ENCODE results near the gene PCSK7. TPM values are rescaled to one million over a fixed set of nuclear protein-coding genes. Genes with fewer than 3 reads are reported as not detected.
"Not testable (repeated sequence)": the region's sequence is repeated elsewhere in the genome, so short reads cannot be mapped to it uniquely, and the experiment has no call there.

The PCSK7 gene
- total and polyA plus RNA-seq, 10 of the 15 experiments (the other 5 are each of a cell fraction or from before 2014, with no cell fraction given) = 5.5 to 81.5 (median 51.6) TPM

GRCh38 chr11:117210620-117211019 is 21.3 kb downstream of the PCSK7 start:
- in situ Hi-C loops (cut with MboI) = no loop called here
- 97% methylated on average over 3 of the region's 3 CpGs for WGBS (ENCODE audit: insufficient coverage, insufficient replicate concordance, low lambda C conversion rate, missing lambda C conversion rate)
- intact Hi-C loops (cut with micrococcal nuclease; ENCODE audit: unreplicated experiment) = no loop called here
- peaks cover 4 to 10% of the 10 kb centered on the region in 2 experiments for H3K36me3 ChIP-seq (ENCODE audit: control insufficient read depth in 2 of 2, insufficient read depth in 2 of 2, low read length in 1 of 2)
- TF ChIP-seq MXI1 (IDR thresholded peaks at IDR 0.05; ENCODE audit: low read depth, low read length) = no peak
- TF ChIP-seq CEBPB (IDR thresholded peaks at IDR 0.05; ENCODE audit: borderline replicate concordance in 1 of 2, low read depth in 2 of 2, low read length in 2 of 2) = no peak
- TF ChIP-seq ZNF622 (IDR thresholded peaks at IDR 0.05) = no peak
- TF ChIP-seq CBFB (IDR thresholded peaks at IDR 0.05; ENCODE audit: low read depth) = no peak
- no peak for TF ChIP-seq EGR1 (IDR thresholded peaks at IDR 0.05; ENCODE audit: borderline replicate concordance in 1 of 2, low read depth in 2 of 2, low read length in 2 of 2)
- TF ChIP-seq MEF2B (IDR thresholded peaks at IDR 0.05; ENCODE audit: partially characterized antibody, poor library complexity, severe bottlenecking) = no peak
- no peak for TF ChIP-seq MEF2A (IDR thresholded peaks at IDR 0.05; ENCODE audit: insufficient read depth, low read depth, low read length)
- TF ChIP-seq IKZF2 (IDR thresholded peaks at IDR 0.05) = no peak
- TF ChIP-seq, protein P1, sequence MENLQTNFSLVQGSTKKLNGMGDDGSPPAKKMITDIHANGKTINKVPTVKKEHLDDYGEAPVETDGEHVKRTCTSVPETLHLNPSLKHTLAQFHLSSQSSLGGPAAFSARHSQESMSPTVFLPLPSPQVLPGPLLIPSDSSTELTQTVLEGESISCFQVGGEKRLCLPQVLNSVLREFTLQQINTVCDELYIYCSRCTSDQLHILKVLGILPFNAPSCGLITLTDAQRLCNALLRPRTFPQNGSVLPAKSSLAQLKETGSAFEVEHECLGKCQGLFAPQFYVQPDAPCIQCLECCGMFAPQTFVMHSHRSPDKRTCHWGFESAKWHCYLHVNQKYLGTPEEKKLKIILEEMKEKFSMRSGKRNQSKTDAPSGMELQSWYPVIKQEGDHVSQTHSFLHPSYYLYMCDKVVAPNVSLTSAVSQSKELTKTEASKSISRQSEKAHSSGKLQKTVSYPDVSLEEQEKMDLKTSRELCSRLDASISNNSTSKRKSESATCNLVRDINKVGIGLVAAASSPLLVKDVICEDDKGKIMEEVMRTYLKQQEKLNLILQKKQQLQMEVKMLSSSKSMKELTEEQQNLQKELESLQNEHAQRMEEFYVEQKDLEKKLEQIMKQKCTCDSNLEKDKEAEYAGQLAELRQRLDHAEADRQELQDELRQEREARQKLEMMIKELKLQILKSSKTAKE (IDR thresholded peaks at IDR 0.05; ENCODE audit: low read depth, poor library complexity, severe bottlenecking) = no peak
- no peak for TF ChIP-seq BCLAF1 (IDR thresholded peaks at IDR 0.05)
- H2AFZ ChIP-seq (ENCODE audit: control insufficient read depth, low read depth, low read length) = no peak overlapping the region
- H3K27me3 ChIP-seq (replicated peaks in 1 of 2; ENCODE audit: control insufficient read depth in 2 of 2, insufficient read depth in 2 of 2, low read length in 1 of 2) = no peaks in the 10 kb centered on the region
- ATAC-seq (no peak), FAIRE-seq (no peak), DNase-seq (ENCODE audit: low read depth, low spot score) (no peak)
- H4K20me1 ChIP-seq (ENCODE audit: control insufficient read depth, insufficient read depth) = no peaks in the 10 kb centered on the region
- H3K4me3 ChIP-seq = no peak overlapping the region
- H3K9ac ChIP-seq (ENCODE audit: control insufficient read depth, insufficient read depth, low read length) = no peak overlapping the region
- POLR2A ChIA-PET = interaction anchor here (1.8 kb wide), 1 partner anchor 31 kb away, joined by 8 read pairs; no protein-coding TSS in a partner anchor
- SMC1A ChIA-PET (ENCODE audit: uncharacterized antibody, unreplicated experiment) = interaction anchor here (1.1 to 1.5 kb wide), 3 partner anchors 7 to 30 kb away, joined by 4 to 15 read pairs (median 4); no protein-coding TSS in a partner anchor
- CTCF ChIA-PET = interaction anchor here (0.6 to 2.5 kb wide), 5 partner anchors 16 to 93 kb away, joined by 3 to 15 read pairs (median 5); partner anchors contain the start of gene PCSK7
- H3K9me3 ChIP-seq (replicated peaks; ENCODE audit: control insufficient read depth, insufficient read depth, low read length) = no peaks in the 10 kb centered on the region
- H3K4me1 ChIP-seq (ENCODE audit: control insufficient read depth, insufficient read depth, low read length) = no peaks in the 10 kb centered on the region
- no peak overlapping the region for H3K27ac ChIP-seq (ENCODE audit: control insufficient read depth, insufficient read depth)
- H3K4me2 ChIP-seq (ENCODE audit: control insufficient read depth, insufficient read depth) = no peak overlapping the region
- RAD21 ChIA-PET (ENCODE audit: unreplicated experiment) = interaction anchor here (0.9 kb wide), 1 partner anchor 9 kb away, joined by 3 read pairs; no protein-coding TSS in a partner anchor
- no TSS peak for BruUV-seq (replicated peaks)
- no peaks in the 10 kb centered on the region for H3K79me2 ChIP-seq (ENCODE audit: control insufficient read depth, insufficient read depth, low read length)

DNA sequence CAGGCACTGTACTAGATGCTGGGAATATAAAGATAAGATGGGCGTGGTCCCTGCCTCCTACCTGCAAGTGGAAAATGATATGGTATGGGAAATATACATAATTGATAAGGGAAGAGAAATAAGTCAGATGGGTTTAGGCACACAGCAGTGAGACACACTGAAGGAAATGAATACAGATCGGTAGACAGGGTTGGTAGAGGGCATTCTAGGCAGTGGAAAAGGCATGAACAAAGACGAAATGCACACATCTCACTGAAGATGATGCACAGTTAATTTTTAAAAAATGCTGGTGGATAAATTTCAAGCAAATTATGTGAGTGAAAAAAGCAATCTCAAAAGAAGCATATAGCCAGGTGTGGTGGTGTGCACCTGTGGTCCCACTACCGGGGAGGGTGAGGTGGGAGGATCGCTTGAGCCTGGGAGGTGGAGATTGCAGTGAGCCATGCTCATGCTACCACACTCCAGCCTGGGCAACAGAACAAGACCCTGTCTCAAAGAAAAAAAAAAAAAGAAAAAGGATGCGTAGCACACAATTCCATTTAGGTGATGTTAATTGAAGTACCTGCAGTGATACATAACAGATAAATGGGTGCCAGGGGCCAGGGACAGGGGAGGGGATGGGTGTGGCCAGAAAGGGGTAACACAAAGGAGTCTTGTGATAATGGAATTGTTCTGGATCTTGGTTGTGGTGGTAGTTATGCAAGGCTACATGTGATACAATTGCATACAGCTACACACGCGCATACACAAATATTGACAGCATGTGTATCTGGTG is 22.3 kb downstream of the PCSK7 start:
- DNase-seq (ENCODE audit: low read depth, low spot score); H3K4me1 ChIP-seq (ENCODE audit: control insufficient read depth, insufficient read depth, low read length); H3K4me3 ChIP-seq; RAD21 ChIA-PET (ENCODE audit: unreplicated experiment); H3K27ac ChIP-seq (ENCODE audit: control insufficient read depth, insufficient read depth); FAIRE-seq; ATAC-seq; H3K9me3 ChIP-seq (replicated peaks; ENCODE audit: control insufficient read depth, insufficient read depth, low read length); POLR2A ChIA-PET; H3K4me2 ChIP-seq (ENCODE audit: control insufficient read depth, insufficient read depth); H3K9ac ChIP-seq (ENCODE audit: control insufficient read depth, insufficient read depth, low read length); H2AFZ ChIP-seq (ENCODE audit: control insufficient read depth, low read depth, low read length); H3K27me3 ChIP-seq (replicated peaks in 1 of 2; ENCODE audit: control insufficient read depth in 2 of 2, insufficient read depth in 2 of 2, low read length in 1 of 2); BruUV-seq (replicated peaks); H3K79me2 ChIP-seq (ENCODE audit: control insufficient read depth, insufficient read depth, low read length); H3K36me3 ChIP-seq (ENCODE audit: control insufficient read depth in 2 of 2, insufficient read depth in 2 of 2, low read length in 1 of 2); H4K20me1 ChIP-seq (ENCODE audit: control insufficient read depth, insufficient read depth): not testable (repeated sequence)
- intact Hi-C loops (cut with micrococcal nuclease; ENCODE audit: unreplicated experiment) = loop anchor here (5.0 kb wide), 1 partner anchor 77 kb away; no protein-coding TSS in a partner anchor
- WGBS (ENCODE audit: insufficient coverage, insufficient replicate concordance, low lambda C conversion rate, missing lambda C conversion rate) = 89% methylated on average over 7 of the region's 8 CpGs
- ChIA-PET CTCF (interaction anchor here (1.2 to 2.5 kb wide), 3 partner anchors 17 to 94 kb away, joined by 3 to 15 read pairs (median 9); no protein-coding TSS in a partner anchor), SMC1A (ENCODE audit: uncharacterized antibody, unreplicated experiment) (interaction anchor here (0.8 kb wide), 1 partner anchor 11 kb away, joined by 3 read pairs; no protein-coding TSS in a partner anchor)
- in situ Hi-C loops (cut with MboI) = loop anchor here (5.0 kb wide), 1 partner anchor 77 kb away; no protein-coding TSS in a partner anchor

Data from GM12878 (cell line).